Cerebellar cortex (tissue), 1 donor: ENCODE measurements around the gene CYP11A1.
A peak's percentile ranks its signal among the peaks of the same experiment; 100 is the strongest.

ENCODE experiments used
- DNase-seq: peaks from one replicate; pipeline ENCODE4 v3.0.0-alpha.2; 2015; ENCODE audit warnings: low spot score

CYP11A1 gene

DNA sequence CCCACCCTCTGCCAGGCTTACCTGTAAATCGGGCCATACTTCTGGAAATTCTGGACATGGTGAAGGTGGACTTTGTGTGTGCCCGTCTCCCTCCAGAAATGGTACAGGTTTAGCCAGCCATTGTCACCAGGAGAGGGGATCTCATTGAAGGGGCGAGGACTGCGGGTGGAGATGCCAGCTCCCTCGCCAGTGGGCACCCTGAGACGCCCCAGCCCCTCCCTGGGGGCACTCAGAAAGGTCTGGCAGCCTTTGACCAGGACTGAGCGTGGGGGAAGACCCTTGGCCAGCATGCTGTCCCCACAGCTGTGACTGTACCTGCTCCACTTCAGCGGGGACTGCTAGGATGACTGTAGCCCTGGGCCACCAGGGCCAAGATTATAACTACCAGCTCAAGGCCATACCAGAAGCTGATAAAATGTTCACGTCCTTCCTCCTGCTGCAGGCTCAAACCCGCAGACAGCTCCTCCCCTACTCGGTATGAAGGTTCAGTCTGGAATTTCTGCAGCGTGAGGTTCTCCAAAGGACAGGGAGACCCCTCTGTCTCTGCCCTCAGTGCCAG, at the start of gene CYP11A1:
TSS of gene CYP11A1 (minus strand) at position 351 of the 559 bp plus-strand sequence. CDS start at position 290, 61 bp downstream.
- DNase-seq: no peak

- no peak for DNase-seq
Measured at GRCh38 chr15:74417225-74417624, 49.8 kb upstream of the CYP11A1 start.

DNA sequence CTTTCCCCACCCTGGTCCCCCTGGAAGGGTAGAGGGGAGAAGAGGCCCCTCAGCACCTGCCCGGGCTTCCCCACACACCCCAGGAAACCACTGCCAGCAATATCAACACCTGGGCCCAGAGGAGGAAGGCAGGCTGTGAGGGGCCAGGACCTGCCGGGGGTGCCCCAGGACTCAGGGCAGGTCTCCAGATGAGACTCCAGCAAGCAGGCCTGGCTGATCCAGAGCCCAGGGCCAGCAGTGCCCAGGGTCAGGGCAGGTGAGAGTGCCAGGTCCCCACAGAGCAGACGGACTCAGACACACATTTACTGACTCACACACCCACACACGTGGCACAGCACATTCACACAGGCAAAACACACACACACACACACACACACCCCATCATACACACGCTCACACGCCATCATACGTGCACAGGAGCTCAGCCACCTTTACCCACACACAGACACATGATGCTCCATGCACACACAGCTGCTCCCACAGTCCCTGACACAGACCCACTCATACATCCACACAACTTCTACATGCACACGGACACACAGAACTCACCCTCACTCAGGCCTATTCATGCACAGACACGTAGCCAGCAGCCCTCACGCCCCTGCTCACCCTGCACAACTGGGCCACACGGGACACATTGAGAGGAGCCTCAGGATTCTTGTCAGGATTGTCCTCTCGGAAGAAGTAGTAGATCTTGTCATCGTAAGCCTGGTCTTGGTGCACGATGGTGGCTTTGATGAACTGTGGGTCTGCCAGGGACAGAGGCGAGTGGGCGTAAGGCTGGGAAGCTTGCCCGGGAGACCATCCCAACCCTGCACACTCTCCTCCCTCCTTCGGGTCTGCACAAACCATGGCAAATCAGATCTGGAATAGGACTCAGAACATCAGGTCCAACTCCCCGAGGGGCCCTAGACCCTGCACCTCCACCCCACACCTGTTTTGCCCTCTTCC, 48.8 kb upstream of the CYP11A1 start:
- no peak for DNase-seq

DNA sequence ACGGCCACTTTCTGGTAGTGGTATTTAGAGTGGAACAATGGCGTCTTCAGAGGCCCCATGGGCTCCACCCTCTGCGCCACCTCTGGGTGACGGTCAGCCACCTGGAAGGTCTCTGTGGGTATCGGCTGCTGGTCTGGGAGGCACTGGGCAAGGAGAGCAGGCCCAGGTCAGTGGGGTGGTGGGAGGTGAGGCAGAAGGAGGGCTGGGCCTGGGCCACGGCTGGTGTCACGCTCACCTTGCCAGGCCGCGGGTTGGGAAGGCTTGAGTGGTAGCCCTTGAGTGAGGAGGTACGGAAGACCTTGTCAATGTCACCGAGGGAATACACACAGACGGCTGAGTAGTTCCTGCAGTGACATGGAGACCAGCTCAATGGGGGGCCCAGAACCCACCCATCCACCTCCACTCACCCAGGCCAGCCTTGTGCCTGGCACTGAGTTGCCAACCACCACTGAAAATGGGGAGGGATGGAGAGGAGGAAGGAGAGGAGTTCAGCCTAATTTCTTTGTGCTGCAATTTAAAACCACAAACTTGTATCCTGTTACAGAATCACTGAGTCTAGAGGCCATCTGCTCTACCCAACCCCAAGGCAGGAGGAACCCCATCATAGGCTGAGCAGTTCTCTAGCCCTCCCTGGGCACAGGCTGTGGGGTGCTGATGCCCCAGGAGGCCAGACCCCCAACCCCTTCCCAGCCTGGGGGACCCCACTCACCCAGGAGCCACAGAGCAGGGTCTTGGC, 47.3 kb upstream of the CYP11A1 start:
- no peak for DNase-seq

- no peak for DNase-seq
Measured at GRCh38 chr15:74414081-74414580, 46.7 kb upstream of the CYP11A1 start.

- no peak for DNase-seq
Measured at GRCh38 chr15:74413350-74414080, 46.1 kb upstream of the CYP11A1 start.

GRCh38 chr15:74412159-74412558, 44.7 kb upstream of the CYP11A1 start:
- DNase-seq: no peak

DNA sequence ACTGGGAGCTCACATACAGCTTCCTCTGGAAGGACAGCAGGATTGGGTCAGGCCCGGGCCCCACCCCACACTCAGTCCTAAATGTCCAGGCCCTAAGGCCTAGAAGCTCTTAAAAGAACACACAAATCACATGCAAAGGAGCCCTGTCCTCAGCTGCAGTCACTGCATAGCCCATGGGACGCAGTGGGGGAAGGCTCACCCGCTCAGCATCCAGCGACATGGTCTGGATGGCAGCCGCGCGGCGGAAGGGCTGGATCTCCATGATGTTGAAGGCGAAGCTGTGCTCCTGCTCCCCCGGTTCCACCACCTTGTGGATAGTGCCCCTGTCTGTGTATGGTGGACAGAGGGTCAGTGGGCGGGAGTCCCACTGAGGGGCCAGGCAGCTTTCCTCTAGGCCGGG, 44.2 kb upstream of the CYP11A1 start:
- no peak for DNase-seq

GRCh38 chr15:74410502-74410901, 43.1 kb upstream of the CYP11A1 start:
- no peak for DNase-seq

- no peak for DNase-seq
Measured at GRCh38 chr15:74409225-74409624, 41.8 kb upstream of the CYP11A1 start.

GRCh38 chr15:74408815-74409214, 41.4 kb upstream of the CYP11A1 start:
- no peak for DNase-seq

DNA sequence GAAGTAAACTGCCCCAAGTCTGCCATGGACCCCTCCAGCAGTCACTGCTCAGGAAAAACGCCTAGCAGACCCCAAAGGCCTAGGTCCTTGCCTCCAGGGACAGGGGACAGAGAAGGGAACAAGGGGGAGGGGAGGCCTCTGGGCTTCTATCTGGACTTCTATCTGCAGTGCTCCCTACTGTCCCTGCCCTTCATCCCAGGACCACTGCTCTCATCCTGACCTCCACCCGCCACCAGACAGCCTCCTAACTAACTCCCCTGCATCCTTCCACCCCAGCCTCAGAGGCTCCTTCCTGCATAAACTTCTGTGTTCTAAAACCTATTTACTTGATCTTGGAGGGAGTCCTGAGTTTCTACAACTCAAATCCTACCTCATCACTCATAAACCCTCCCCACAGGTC, 40.9 kb upstream of the CYP11A1 start:
- no peak for DNase-seq

- DNase-seq: peak; percentile 75
Measured at GRCh38 chr15:74406992-74407705, 39.7 kb upstream of the CYP11A1 start.

- DNase-seq: no peak
Measured at GRCh38 chr15:74406517-74406916, 39.1 kb upstream of the CYP11A1 start.

GRCh38 chr15:74405823-74406222, 38.4 kb upstream of the CYP11A1 start:
- DNase-seq: no peak

GRCh38 chr15:74403991-74404563, 36.6 kb upstream of the CYP11A1 start:
- DNase-seq: no peak

DNA sequence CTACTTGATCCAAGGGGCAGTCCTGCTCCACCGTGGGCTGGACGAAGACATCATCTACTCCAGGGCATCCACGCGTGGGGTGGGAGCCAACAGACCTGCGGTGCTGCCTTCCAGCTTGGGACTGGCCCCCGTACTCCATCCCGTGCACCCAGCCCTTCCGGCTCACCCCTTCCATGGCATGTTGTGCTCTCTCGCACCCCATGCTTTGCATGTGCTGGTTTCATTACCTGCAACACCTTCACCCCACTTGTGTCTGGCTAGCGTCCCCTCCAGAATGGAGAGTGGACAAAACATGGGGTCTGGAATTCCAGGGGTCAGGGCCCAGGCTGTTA, 36.1 kb upstream of the CYP11A1 start:
- DNase-seq: no peak

- no peak for DNase-seq
Measured at GRCh38 chr15:74402873-74403587, 35.6 kb upstream of the CYP11A1 start.

DNA sequence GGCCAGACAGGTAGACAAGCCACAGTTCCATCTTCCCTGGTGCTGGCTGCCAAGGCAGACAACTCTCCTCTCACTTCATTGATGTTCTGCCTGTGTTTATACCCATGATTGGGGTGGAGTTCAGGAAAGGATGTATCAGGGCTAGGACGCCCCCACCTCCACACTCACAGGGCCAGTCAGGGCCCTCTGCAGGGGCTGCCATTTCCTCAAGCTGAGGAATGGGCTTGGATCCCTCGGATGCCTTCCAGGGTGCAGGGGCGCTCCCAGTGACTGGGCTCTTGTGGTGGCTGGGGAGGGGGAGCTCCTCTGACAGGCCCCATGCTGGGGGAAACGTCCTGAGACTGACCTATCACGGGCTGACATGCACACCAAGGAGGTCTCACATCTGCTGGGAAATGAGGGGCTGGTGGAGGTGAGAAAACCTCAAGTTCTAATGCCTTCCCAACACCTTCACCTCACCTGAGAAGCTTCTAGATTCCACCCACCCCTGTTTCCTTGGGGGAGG, 34.9 kb upstream of the CYP11A1 start:
- no peak for DNase-seq
